ENCODE results near the gene ANHX. TPM values are rescaled to one million over a fixed set of nuclear protein-coding genes. Genes with fewer than 3 reads are reported as not detected.
"Not testable (repeated sequence)": the region's sequence is repeated elsewhere in the genome, so short reads cannot be mapped to it uniquely, and the experiment has no call there.

ANHX gene
- not detected for total RNA-seq
- not detected for polyA plus RNA-seq

DNA sequence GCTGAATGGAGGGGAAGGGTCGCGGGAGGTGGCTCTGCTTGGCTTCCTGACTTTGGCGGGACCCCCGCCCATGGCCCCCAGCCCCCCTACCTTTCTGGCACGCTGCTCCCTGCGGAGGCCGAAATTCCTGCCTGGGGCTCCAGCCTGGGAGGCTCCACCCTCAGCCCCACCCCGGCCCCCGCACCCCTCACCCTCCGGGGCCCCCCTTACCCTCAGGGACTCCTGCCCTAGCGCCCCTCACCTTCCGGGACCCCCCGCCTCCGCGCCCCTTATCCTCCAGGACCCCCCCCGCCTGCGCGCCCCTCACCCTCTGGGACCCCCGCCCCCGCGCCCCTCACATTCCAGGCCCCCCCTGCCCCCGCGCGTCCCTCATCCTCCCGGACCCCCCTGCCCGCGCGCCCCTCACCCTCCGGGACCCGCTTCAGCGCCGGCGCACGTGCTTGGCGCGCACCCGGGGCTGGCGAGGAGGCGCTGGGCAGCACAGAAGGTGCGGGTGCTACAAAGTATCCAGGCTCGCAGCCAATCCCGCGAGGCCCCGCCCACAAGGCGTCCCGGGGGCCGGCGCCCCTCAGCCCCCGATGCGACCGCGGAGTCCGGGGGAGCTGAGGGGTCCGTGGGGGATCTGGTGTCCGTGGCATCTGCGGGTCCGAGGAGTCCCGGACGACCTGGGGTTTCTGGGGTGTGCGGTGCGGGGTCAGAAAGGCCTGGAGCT, at the start of gene ANHX:
Gene ANHX, minus strand, starts transcription at position 477 of the 712 bp plus-strand sequence. CDS start 1,521 bp downstream, outside the sequence.
- no peaks in the 10 kb centered on the region for H3K4me1 ChIP-seq (ENCODE audit: control insufficient read depth, insufficient read depth, low read length, poor library complexity, severe bottlenecking)
- no peak for ATAC-seq (ENCODE audit: low read depth in 2 of 2)
- no peaks in the 10 kb centered on the region for H3K27me3 Mint-ChIP-seq
- no peak within 1 kb of the TSS for H3K27ac ChIP-seq (ENCODE audit: insufficient read depth, low read length, poor library complexity, severe bottlenecking)
- no peak within 1 kb of the TSS for H3K4me3 Mint-ChIP-seq
- H3K36me3 ChIP-seq (ENCODE audit: control insufficient read depth, insufficient read depth, low read length), result no peaks in the 10 kb centered on the region
- H3K4me1 Mint-ChIP-seq, result peaks cover 0 to 4% (median 1%) of the 10 kb centered on the region in 4 donors
- no peaks in the 10 kb centered on the region for H3K27me3 ChIP-seq (ENCODE audit: control insufficient read depth, insufficient read depth, low read length)
- no peak for DNase-seq
- peaks cover 8 to 50% of the 10 kb centered on the region in 2 experiments for H3K9me3 ChIP-seq (ENCODE audit: control insufficient read depth in 2 of 2, low read length in 2 of 2)
- H3K9me3 Mint-ChIP-seq, result peaks cover 2 to 22% (median 8%) of the 10 kb centered on the region in 7 donors
- no peak within 1 kb of the TSS for H3K27ac Mint-ChIP-seq
- peaks cover 5% of the 10 kb centered on the region for H3K36me3 Mint-ChIP-seq
- H3K4me3 ChIP-seq (ENCODE audit: low read depth, low read length), result no peak within 1 kb of the TSS

DNA sequence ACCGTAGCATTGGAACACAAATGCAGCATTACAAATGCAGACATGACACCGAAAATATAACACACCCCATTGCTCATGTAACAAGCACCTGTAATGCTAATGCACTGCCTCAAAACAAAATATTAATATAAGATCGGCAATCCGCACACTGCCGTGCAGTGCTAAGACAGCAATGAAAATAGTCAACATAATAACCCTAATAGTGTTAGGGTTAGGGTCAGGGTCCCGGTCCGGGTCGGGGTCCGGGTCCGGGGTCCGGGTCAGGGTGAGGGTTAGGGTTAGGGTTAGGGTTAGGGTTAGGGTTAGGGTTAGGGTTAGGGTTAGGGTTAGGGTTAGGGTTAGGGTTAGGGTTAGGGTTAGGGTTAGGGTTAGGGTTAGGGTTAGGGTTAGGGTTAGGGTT, 29.0 kb upstream of the ANHX start:
- H3K27ac ChIP-seq (ENCODE audit: insufficient read depth, low read length, poor library complexity, severe bottlenecking); H3K4me1 ChIP-seq (ENCODE audit: control insufficient read depth, insufficient read depth, low read length, poor library complexity, severe bottlenecking); H3K4me3 ChIP-seq (ENCODE audit: low read depth, low read length); ATAC-seq (ENCODE audit: low read depth in 2 of 2); DNase-seq; H3K27me3 Mint-ChIP-seq; H3K9me3 ChIP-seq (ENCODE audit: control insufficient read depth in 2 of 2, low read length in 2 of 2); H3K27me3 ChIP-seq (ENCODE audit: control insufficient read depth, insufficient read depth, low read length); H3K9me3 Mint-ChIP-seq; H3K36me3 Mint-ChIP-seq; H3K27ac Mint-ChIP-seq; H3K4me1 Mint-ChIP-seq; H3K4me3 Mint-ChIP-seq; H3K36me3 ChIP-seq (ENCODE audit: control insufficient read depth, insufficient read depth, low read length): not testable (repeated sequence)

DNA sequence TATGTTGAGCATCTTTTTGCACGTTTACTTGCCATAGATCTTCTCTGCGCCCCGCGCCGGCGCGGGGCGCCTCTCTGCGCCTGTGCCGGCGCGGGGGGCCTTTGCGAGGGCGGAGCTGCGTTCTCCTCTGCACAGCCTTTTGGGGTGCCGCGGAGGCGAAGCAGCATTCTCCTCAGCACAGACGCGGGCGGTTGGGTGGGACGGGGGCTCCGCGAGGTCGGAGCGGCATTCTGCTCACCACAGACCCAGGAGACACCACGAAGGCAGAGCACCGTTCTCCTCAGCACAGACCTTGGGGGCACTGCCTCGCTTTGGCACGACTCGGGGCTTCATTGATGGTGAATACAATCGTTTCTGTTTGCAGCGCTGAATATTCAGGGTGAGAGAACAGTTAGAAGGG, 28.5 kb upstream of the ANHX start:
- Mint-ChIP-seq H3K36me3 (no peaks in the 10 kb centered on the region), H3K9me3 (peaks cover 0 to 1% (median 0%) of the 10 kb centered on the region in 7 donors), H3K4me3 (no peak overlapping the region), H3K27me3 (no peaks in the 10 kb centered on the region), H3K4me1 (no peaks in the 10 kb centered on the region), H3K27ac (no peak overlapping the region)
- Histone ChIP-seq H3K36me3 (ENCODE audit: control insufficient read depth, insufficient read depth, low read length) (no peaks in the 10 kb centered on the region), H3K9me3 (ENCODE audit: control insufficient read depth in 2 of 2, low read length in 2 of 2) (no peaks in the 10 kb centered on the region), H3K4me1 (ENCODE audit: control insufficient read depth, insufficient read depth, low read length, poor library complexity, severe bottlenecking) (no peaks in the 10 kb centered on the region), H3K27me3 (ENCODE audit: control insufficient read depth, insufficient read depth, low read length) (no peaks in the 10 kb centered on the region), H3K27ac (ENCODE audit: insufficient read depth, low read length, poor library complexity, severe bottlenecking) (no peak overlapping the region), H3K4me3 (ENCODE audit: low read depth, low read length) (no peak overlapping the region)
- no peak for ATAC-seq (ENCODE audit: low read depth in 2 of 2)
- no peak for DNase-seq

DNA sequence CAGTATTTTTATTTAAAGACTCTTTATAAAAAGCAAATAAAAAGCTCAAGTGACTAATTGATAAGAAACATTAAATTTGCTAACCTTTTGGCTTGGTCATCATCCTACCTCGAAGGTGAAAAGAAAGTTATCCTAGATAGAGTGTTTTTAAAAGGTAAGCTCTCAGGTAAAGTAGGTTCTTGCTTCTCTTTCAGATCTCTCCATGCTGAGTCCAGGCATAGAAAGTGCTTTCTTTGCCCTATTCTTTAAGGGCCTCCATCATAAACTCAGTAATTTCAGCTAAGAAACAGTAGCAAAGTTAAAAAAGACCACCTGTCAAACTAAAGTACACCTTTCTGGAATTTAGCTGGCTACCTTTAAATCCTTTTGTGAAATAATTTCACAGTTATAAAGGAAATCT, 20.6 kb upstream of the ANHX start:
- no peaks in the 10 kb centered on the region for H3K4me1 ChIP-seq (ENCODE audit: control insufficient read depth, insufficient read depth, low read length, poor library complexity, severe bottlenecking)
- Mint-ChIP-seq H3K36me3 (peaks cover 3% of the 10 kb centered on the region), H3K9me3 (peaks cover 0 to 34% (median 13%) of the 10 kb centered on the region in 7 donors), H3K27me3 (no peaks in the 10 kb centered on the region), H3K4me3 (no peak overlapping the region), H3K4me1 (no peaks in the 10 kb centered on the region), H3K27ac (no peak overlapping the region)
- peaks cover 8 to 13% of the 10 kb centered on the region in 2 experiments for H3K9me3 ChIP-seq (ENCODE audit: control insufficient read depth in 2 of 2, low read length in 2 of 2)
- H3K27me3 ChIP-seq (ENCODE audit: control insufficient read depth, insufficient read depth, low read length), result no peaks in the 10 kb centered on the region
- no peak overlapping the region for H3K4me3 ChIP-seq (ENCODE audit: low read depth, low read length)
- no peak for ATAC-seq (ENCODE audit: low read depth in 2 of 2)
- no peak for DNase-seq
- H3K27ac ChIP-seq (ENCODE audit: insufficient read depth, low read length, poor library complexity, severe bottlenecking), result no peak overlapping the region
- H3K36me3 ChIP-seq (ENCODE audit: control insufficient read depth, insufficient read depth, low read length), result no peaks in the 10 kb centered on the region

DNA sequence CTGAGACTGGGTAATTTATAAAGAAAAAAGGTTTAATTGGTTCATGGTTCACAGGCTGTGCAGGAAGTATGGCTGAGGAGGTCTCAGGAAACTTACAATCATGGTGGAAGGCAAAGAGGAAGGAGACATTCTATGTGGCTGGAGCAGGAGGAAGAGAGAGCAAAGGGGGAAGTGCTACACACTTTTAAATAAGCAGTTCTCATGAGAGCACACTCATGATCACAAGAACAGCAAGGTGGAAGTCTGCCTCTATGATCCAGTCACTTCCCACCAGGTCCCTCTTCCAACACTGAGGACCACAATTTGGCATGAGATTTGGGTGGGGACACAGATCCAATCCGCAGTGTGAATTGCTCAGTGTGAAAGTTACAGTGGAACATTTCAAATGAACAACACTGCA, 20.2 kb upstream of the ANHX start:
- not testable (repeated sequence) for H3K27me3 ChIP-seq (ENCODE audit: control insufficient read depth, insufficient read depth, low read length); H3K27ac ChIP-seq (ENCODE audit: insufficient read depth, low read length, poor library complexity, severe bottlenecking); H3K36me3 ChIP-seq (ENCODE audit: control insufficient read depth, insufficient read depth, low read length); H3K4me1 Mint-ChIP-seq; H3K36me3 Mint-ChIP-seq; ATAC-seq (ENCODE audit: low read depth in 2 of 2); H3K27me3 Mint-ChIP-seq; H3K4me1 ChIP-seq (ENCODE audit: control insufficient read depth, insufficient read depth, low read length, poor library complexity, severe bottlenecking); H3K4me3 ChIP-seq (ENCODE audit: low read depth, low read length); H3K27ac Mint-ChIP-seq; DNase-seq
- Mint-ChIP-seq H3K4me3 (peak overlapping the region in 1 of 4 donors; percentile 54), H3K9me3 (peaks cover 0 to 35% (median 13%) of the 10 kb centered on the region in 7 donors)
- H3K9me3 ChIP-seq (ENCODE audit: control insufficient read depth in 2 of 2, low read length in 2 of 2), result peaks cover 8 to 13% of the 10 kb centered on the region in 2 experiments

DNA sequence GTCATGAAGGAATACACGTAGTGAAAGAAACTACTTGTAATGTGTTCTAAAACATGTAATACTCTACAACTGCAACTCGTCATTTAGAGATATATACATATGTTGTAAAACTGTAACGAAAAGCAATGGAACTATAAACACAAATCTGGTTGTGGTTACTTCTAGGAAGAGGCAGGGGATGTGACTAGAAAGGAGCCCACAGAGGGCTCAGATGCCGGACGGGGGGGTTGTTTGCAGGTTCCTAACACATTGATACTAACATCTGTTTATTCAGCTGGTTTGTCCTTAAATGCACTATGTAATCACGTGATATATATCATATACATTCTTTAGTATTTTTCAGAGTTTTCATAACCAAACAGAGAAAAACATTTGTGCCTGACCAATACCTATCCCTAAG, 16.1 kb upstream of the ANHX start:
- Mint-ChIP-seq H3K36me3 (peaks cover 3% of the 10 kb centered on the region), H3K27ac (no peak overlapping the region), H3K4me1 (no peaks in the 10 kb centered on the region), H3K27me3 (no peaks in the 10 kb centered on the region), H3K9me3 (peaks cover 0 to 45% (median 19%) of the 10 kb centered on the region in 7 donors), H3K4me3 (no peak overlapping the region)
- H3K4me3 ChIP-seq (ENCODE audit: low read depth, low read length), result no peak overlapping the region
- no peaks in the 10 kb centered on the region for H3K27me3 ChIP-seq (ENCODE audit: control insufficient read depth, insufficient read depth, low read length)
- H3K9me3 ChIP-seq (ENCODE audit: control insufficient read depth in 2 of 2, low read length in 2 of 2), result peaks cover 8% of the 10 kb centered on the region in 2 experiments
- H3K4me1 ChIP-seq (ENCODE audit: control insufficient read depth, insufficient read depth, low read length, poor library complexity, severe bottlenecking), result no peaks in the 10 kb centered on the region
- no peaks in the 10 kb centered on the region for H3K36me3 ChIP-seq (ENCODE audit: control insufficient read depth, insufficient read depth, low read length)
- ATAC-seq (ENCODE audit: low read depth in 2 of 2) (no peak), DNase-seq (no peak)
- no peak overlapping the region for H3K27ac ChIP-seq (ENCODE audit: insufficient read depth, low read length, poor library complexity, severe bottlenecking)

DNA sequence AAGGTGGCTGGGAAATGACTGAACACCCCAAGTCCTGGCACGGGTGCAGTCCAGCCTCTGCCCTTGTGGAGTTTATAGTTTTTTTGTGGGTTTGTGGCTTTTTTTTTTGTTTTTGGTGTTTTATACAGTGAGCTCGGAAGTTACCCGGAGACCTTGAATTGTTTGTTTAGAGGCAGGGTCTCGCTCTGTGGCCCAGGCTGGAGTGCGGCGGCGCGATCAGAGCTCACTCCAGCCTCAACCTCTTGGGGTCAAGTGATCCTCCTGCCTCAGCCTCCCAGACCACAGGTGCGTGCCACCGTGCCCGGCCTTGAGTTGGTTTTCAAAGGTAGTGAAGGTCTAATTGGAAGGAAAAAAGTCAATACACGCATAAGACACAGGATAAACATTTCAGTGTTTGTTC, 879 bp upstream of the ANHX start:
- Mint-ChIP-seq H3K4me1 (peaks cover 0 to 4% (median 1%) of the 10 kb centered on the region in 4 donors), H3K27ac (no peak overlapping the region)

DNA sequence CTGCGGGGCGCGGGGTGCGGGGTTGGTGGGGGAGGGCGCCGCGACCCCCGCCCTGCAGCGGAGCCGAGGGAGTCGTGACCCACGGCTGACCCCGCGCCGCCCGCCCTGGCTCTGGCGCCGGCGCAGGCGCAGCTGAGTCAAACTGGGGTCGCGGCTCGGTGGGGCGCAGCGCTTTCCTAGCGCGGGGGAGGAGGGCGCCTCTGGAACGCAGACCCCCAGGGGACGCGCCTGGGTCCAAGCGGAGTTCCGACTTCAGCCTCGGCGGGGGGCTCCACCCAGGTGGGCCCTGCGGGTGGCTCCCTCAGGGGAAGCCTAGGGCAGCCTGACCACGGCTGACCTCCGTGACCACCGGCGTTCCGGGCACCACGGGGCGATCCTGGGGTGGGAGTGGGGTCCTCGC, 467 bp upstream of the ANHX start:
- DNase-seq (no peak), ATAC-seq (ENCODE audit: low read depth in 2 of 2) (no peak)
- Histone ChIP-seq H3K4me1 (ENCODE audit: control insufficient read depth, insufficient read depth, low read length, poor library complexity, severe bottlenecking) (no peaks in the 10 kb centered on the region), H3K9me3 (ENCODE audit: control insufficient read depth in 2 of 2, low read length in 2 of 2) (peaks cover 9 to 53% of the 10 kb centered on the region in 2 experiments), H3K4me3 (ENCODE audit: low read depth, low read length) (no peak overlapping the region), H3K36me3 (ENCODE audit: control insufficient read depth, insufficient read depth, low read length) (no peaks in the 10 kb centered on the region), H3K27me3 (ENCODE audit: control insufficient read depth, insufficient read depth, low read length) (no peaks in the 10 kb centered on the region), H3K27ac (ENCODE audit: insufficient read depth, low read length, poor library complexity, severe bottlenecking) (no peak overlapping the region)
- H3K27me3 Mint-ChIP-seq, result no peaks in the 10 kb centered on the region
- H3K9me3 Mint-ChIP-seq, result peaks cover 2 to 27% (median 13%) of the 10 kb centered on the region in 7 donors
- H3K4me1 Mint-ChIP-seq, result peaks cover 0 to 4% (median 1%) of the 10 kb centered on the region in 4 donors
- H3K4me3 Mint-ChIP-seq, result no peak overlapping the region
- no peak overlapping the region for H3K27ac Mint-ChIP-seq
- H3K36me3 Mint-ChIP-seq, result peaks cover 5% of the 10 kb centered on the region

More for the DNA sequence above, 879 bp upstream of the ANHX start:
- Histone ChIP-seq H3K27ac (ENCODE audit: insufficient read depth, low read length, poor library complexity, severe bottlenecking) (no peak overlapping the region), H3K4me1 (ENCODE audit: control insufficient read depth, insufficient read depth, low read length, poor library complexity, severe bottlenecking) (no peaks in the 10 kb centered on the region), H3K4me3 (ENCODE audit: low read depth, low read length) (no peak overlapping the region), H3K9me3 (ENCODE audit: control insufficient read depth in 2 of 2, low read length in 2 of 2) (peaks cover 7 to 55% of the 10 kb centered on the region in 2 experiments), H3K27me3 (ENCODE audit: control insufficient read depth, insufficient read depth, low read length) (no peaks in the 10 kb centered on the region), H3K36me3 (ENCODE audit: control insufficient read depth, insufficient read depth, low read length) (no peaks in the 10 kb centered on the region)
- DNase-seq, result no peak
- H3K27me3 Mint-ChIP-seq, result no peaks in the 10 kb centered on the region
- no peak overlapping the region for H3K4me3 Mint-ChIP-seq
- ATAC-seq (ENCODE audit: low read depth in 2 of 2), result no peak
- H3K36me3 Mint-ChIP-seq, result peaks cover 5% of the 10 kb centered on the region
- peaks cover 2 to 31% (median 13%) of the 10 kb centered on the region in 7 donors for H3K9me3 Mint-ChIP-seq

All from CD4-positive, CD25-positive, alpha-beta regulatory T cell (primary cell).